GM12878 (cell line): Measurements from ENCODE around the gene LGALSL.

Source experiments
- BHLHE40 ChIP-seq, 2 experiments: fragments of 450-650 bp in 1 of 2; IDR thresholded peaks; 2 replicates each; pipeline ENCODE4 v1.6.1; 2011 to 2017; ENCODE audit warnings: low read depth in 2 of 2, borderline replicate concordance in 1 of 2, improper control_type of control experiment in 1 of 2, low read length in 1 of 2, mild to moderate bottlenecking in 1 of 2
- CTCF ChIP-seq, 3 experiments: IDR thresholded peaks in 2 of 3; conservative IDR thresholded peaks in 1 of 3; 2 replicates each; pipeline ENCODE4 v1.5.1; 2011; ENCODE audit warnings: low read depth in 3 of 3, low read length in 3 of 3, mild to moderate bottlenecking in 3 of 3, control low read depth in 2 of 3, moderate library complexity in 2 of 3, inconsistent platforms in 1 of 3, mixed read lengths in 1 of 3; ENCODE audit not compliant: control insufficient read depth in 2 of 3, insufficient read depth in 1 of 3; ENCODE audit errors: extremely low read depth in 1 of 3
- IRF3 ChIP-seq: fragments of 450-650 bp; IDR thresholded peaks from 2 replicates; pipeline ENCODE4 v1.6.1; 2014; ENCODE audit warnings: mild to moderate bottlenecking
- JUND ChIP-seq: IDR thresholded peaks from 2 replicates; pipeline ENCODE4 v1.6.1; 2012; ENCODE audit warnings: low read depth, mild to moderate bottlenecking, low read length, improper control_type of control experiment, moderate library complexity
- KDM1A ChIP-seq: fragments of 200-600 bp; sonication (generic); IDR thresholded peaks from 2 replicates; pipeline ENCODE4 v1.6.1; 2016; ENCODE audit warnings: borderline replicate concordance
- MLLT1 ChIP-seq: fragments of 450-650 bp; IDR thresholded peaks from 2 replicates; pipeline ENCODE4 v1.6.1; 2016; ENCODE audit warnings: mild to moderate bottlenecking
- NFXL1 ChIP-seq: fragments of 450-650 bp; IDR thresholded peaks from 2 replicates; pipeline ENCODE4 v1.6.1; 2017; ENCODE audit warnings: antibody characterized with exemption, mild to moderate bottlenecking, borderline replicate concordance
- POLR2A ChIP-seq: IDR thresholded peaks from 2 replicates; pipeline ENCODE4 v1.6.1; 2011; ENCODE audit warnings: low read depth, mild to moderate bottlenecking, low read length
- POLR2AphosphoS5 ChIP-seq: IDR thresholded peaks from 2 replicates; pipeline ENCODE4 v1.6.1; 2011; ENCODE audit warnings: mild to moderate bottlenecking, low read length, inconsistent platforms
- RAD21 ChIP-seq: IDR thresholded peaks from 2 replicates; pipeline ENCODE4 v1.6.1; 2011; ENCODE audit warnings: mild to moderate bottlenecking, low read depth, low read length, moderate library complexity; ENCODE audit not compliant: insufficient read depth
- RB1 ChIP-seq: fragments of 450-650 bp; formaldehyde crosslinking; IDR thresholded peaks from 2 replicates; pipeline ENCODE4 v1.6.1; 2017; ENCODE audit warnings: mild to moderate bottlenecking, borderline replicate concordance
- REST ChIP-seq: IDR thresholded peaks from 2 replicates; pipeline ENCODE4 v1.6.1; 2012; ENCODE audit warnings: mild to moderate bottlenecking, low read depth, low read length
- YY1 ChIP-seq: IDR thresholded peaks from 2 replicates; pipeline ENCODE4 v1.6.1; 2011; ENCODE audit warnings: low read depth, mild to moderate bottlenecking, low read length

GRCh38 chr2:64434039-64434657 is 19.8 kb upstream of the LGALSL start:
- TF ChIP-seq YY1 (no peak), POLR2A (no peak), REST (no peak), IRF3 (no peak), NFXL1 (no peak), BHLHE40 (IDR thresholded peaks at IDR 0.05; ENCODE audit: borderline replicate concordance in 1 of 2, low read depth in 2 of 2, low read length in 1 of 2) (no peak), JUND (no peak), POLR2AphosphoS5 (no peak), CTCF (IDR thresholded peaks at IDR 0.05 in 2 of 3, conservative IDR thresholded peaks at IDR 0.05 in 1 of 3; ENCODE audit: control insufficient read depth in 2 of 3, extremely low read depth in 1 of 3, insufficient read depth in 1 of 3, low read depth in 3 of 3, low read length in 3 of 3) (no peak), KDM1A (no peak), MLLT1 (no peak), RB1 (no peak), RAD21 (no peak)
